Mammary epithelial cell (primary cell): Measurements from ENCODE around the gene KIF11.

Experiments used
- EZH2 ChIP-seq: IDR thresholded peaks from 2 replicates; pipeline ENCODE4 v1.6.1; 2012; ENCODE audit warnings: low read length, inconsistent platforms, borderline replicate concordance
- TF ChIP-seq, protein P1 (sequence below), 2 donors: IDR thresholded peaks in 1 of 2; conservative IDR thresholded peaks in 1 of 2; 2 replicates each; pipeline ENCODE4 v1.5.1; 2011 to 2012; ENCODE audit warnings: inconsistent platforms in 2 of 2, low read length in 2 of 2, mild to moderate bottlenecking in 2 of 2, control low read depth in 1 of 2, low read depth in 1 of 2; ENCODE audit not compliant: insufficient read depth in 1 of 2; ENCODE audit errors: extremely low read depth in 1 of 2

DNA sequence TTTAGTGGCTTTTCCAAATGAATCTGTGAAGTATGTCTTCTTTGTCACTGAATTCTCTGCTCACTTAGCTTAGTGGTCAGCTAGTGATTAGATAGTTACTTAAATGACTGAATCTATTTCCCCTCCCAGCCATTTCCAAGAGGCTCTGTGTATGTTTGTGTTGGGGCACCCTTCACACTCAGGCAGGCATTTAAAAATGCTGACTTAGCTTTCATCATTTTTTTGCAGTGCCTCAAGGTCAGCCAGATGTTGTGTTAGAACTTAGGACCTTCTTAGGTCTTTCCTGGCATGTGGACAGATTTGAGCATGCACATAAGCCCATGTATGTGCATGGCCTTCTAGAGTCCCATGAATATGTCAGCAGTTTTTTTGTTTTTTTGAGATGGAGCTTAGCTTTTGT lies 71.4 kb downstream of the KIF11 start:
- TF ChIP-seq, protein P1, sequence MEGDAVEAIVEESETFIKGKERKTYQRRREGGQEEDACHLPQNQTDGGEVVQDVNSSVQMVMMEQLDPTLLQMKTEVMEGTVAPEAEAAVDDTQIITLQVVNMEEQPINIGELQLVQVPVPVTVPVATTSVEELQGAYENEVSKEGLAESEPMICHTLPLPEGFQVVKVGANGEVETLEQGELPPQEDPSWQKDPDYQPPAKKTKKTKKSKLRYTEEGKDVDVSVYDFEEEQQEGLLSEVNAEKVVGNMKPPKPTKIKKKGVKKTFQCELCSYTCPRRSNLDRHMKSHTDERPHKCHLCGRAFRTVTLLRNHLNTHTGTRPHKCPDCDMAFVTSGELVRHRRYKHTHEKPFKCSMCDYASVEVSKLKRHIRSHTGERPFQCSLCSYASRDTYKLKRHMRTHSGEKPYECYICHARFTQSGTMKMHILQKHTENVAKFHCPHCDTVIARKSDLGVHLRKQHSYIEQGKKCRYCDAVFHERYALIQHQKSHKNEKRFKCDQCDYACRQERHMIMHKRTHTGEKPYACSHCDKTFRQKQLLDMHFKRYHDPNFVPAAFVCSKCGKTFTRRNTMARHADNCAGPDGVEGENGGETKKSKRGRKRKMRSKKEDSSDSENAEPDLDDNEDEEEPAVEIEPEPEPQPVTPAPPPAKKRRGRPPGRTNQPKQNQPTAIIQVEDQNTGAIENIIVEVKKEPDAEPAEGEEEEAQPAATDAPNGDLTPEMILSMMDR (conservative IDR thresholded peaks at IDR 0.05 in 1 of 2, IDR thresholded peaks at IDR 0.05 in 1 of 2; ENCODE audit: extremely low read depth in 1 of 2, insufficient read depth in 1 of 2, low read depth in 1 of 2, low read length in 2 of 2): no peak
- no peak for TF ChIP-seq EZH2
